ENCODE measurements around the gene BMP10. TPM values are rescaled to one million over a fixed set of nuclear protein-coding genes. Genes with fewer than 3 reads are reported as not detected.
A peak's percentile ranks its signal among the peaks of the same experiment; 100 is the strongest.
"Not testable (repeated sequence)": the region's sequence is repeated elsewhere in the genome, so short reads cannot be mapped to it uniquely, and the experiment has no call there.

Gene BMP10
- total and polyA plus RNA-seq, 2 experiments from 2014 or later = 0.35 to 0.95 TPM

DNA sequence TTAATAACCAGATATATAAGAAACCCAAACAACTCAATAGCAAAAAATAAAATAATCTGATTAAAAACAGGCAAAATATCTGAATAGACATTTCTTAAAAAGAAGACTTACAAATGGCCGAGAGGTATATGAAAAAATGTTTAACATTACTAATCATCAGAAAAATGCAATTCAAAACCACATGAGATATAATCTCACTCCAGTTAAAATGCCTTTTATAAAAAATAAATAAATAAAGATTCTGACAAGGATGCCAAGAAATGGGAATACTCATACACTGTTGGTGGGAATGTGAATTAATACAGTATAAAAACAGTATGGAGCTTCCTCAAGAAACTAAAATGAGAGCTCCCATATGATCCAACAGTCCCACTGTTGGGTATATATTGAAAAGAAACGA is 33.9 kb upstream of the BMP10 start:
- peaks cover 5% of the 10 kb centered on the region for H3K4me1 ChIP-seq (ENCODE audit: low read depth)
- no peak for DNase-seq (ENCODE audit: low read depth in 1 of 2, low spot score in 1 of 2)
- TF ChIP-seq, protein P1, sequence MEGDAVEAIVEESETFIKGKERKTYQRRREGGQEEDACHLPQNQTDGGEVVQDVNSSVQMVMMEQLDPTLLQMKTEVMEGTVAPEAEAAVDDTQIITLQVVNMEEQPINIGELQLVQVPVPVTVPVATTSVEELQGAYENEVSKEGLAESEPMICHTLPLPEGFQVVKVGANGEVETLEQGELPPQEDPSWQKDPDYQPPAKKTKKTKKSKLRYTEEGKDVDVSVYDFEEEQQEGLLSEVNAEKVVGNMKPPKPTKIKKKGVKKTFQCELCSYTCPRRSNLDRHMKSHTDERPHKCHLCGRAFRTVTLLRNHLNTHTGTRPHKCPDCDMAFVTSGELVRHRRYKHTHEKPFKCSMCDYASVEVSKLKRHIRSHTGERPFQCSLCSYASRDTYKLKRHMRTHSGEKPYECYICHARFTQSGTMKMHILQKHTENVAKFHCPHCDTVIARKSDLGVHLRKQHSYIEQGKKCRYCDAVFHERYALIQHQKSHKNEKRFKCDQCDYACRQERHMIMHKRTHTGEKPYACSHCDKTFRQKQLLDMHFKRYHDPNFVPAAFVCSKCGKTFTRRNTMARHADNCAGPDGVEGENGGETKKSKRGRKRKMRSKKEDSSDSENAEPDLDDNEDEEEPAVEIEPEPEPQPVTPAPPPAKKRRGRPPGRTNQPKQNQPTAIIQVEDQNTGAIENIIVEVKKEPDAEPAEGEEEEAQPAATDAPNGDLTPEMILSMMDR (IDR thresholded peaks at IDR 0.05; ENCODE audit: low read depth, low read length) = no peak

DNA sequence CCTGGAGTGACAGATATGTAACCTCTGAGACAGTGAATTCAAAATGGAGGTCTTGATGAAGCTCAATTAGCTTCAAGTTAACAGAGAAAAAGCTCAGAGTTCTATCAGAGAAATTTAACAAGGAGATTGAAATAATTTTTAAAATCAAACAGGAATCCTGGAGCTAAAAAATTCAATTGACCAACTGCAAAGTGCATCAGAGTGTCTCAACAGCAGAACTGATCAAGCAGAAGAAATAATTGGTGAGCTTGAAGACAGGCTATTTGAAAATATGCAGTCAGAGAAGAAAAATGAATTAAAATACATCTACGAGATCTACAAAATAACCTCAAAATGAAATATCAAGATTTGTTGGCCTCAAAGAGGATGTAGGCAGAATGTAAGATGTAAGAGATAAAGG is 30.4 kb upstream of the BMP10 start:
- no peak for DNase-seq (ENCODE audit: low read depth in 1 of 2, low spot score in 1 of 2)
- peaks cover 4% of the 10 kb centered on the region for H3K27me3 ChIP-seq
- TF ChIP-seq, protein P1 (IDR thresholded peaks at IDR 0.05; ENCODE audit: low read depth, low read length) = no peak
- H3K27ac ChIP-seq = no peak overlapping the region
- H3K4me3 ChIP-seq = no peak overlapping the region
- H3K9me3 ChIP-seq (ENCODE audit: low read depth) = no peaks in the 10 kb centered on the region
- no peaks in the 10 kb centered on the region for H3K36me3 ChIP-seq
- H3K4me1 ChIP-seq (ENCODE audit: low read depth) = peaks cover 1% of the 10 kb centered on the region

More for the DNA sequence above, 33.9 kb upstream of the BMP10 start:
- H3K4me3 ChIP-seq = no peak overlapping the region
- H3K36me3 ChIP-seq = no peaks in the 10 kb centered on the region
- H3K27me3 ChIP-seq = no peaks in the 10 kb centered on the region
- no peaks in the 10 kb centered on the region for H3K9me3 ChIP-seq (ENCODE audit: low read depth)
- H3K27ac ChIP-seq = no peak overlapping the region

DNA sequence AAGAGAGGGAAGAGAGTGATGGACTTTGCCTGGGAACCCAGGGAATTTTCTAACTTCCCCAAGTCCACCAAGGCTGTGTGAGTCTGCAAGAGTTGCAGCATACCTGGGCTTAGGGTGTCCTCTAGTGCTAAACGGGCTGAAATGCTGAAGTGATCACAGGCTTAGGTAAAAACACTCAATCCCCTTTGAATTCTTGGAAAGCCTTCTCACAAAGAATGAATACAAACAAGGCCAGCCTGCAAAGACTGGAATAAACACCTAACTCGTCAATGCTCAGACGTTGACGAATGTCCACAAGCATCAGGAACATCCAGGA is 30.0 kb upstream of the BMP10 start:
- H3K27ac ChIP-seq = no peak overlapping the region
- H3K9me3 ChIP-seq (ENCODE audit: low read depth) = no peaks in the 10 kb centered on the region
- no peaks in the 10 kb centered on the region for H3K4me1 ChIP-seq (ENCODE audit: low read depth)
- H3K4me3 ChIP-seq = no peak overlapping the region
- peak in 1 of 2 donors; percentile 58 for DNase-seq (ENCODE audit: low read depth in 1 of 2, low spot score in 1 of 2)
- H3K27me3 ChIP-seq = peaks cover 4% of the 10 kb centered on the region
- TF ChIP-seq, protein P1 (IDR thresholded peaks at IDR 0.05; ENCODE audit: low read depth, low read length) = peak; percentile 28
- H3K36me3 ChIP-seq = no peaks in the 10 kb centered on the region

DNA sequence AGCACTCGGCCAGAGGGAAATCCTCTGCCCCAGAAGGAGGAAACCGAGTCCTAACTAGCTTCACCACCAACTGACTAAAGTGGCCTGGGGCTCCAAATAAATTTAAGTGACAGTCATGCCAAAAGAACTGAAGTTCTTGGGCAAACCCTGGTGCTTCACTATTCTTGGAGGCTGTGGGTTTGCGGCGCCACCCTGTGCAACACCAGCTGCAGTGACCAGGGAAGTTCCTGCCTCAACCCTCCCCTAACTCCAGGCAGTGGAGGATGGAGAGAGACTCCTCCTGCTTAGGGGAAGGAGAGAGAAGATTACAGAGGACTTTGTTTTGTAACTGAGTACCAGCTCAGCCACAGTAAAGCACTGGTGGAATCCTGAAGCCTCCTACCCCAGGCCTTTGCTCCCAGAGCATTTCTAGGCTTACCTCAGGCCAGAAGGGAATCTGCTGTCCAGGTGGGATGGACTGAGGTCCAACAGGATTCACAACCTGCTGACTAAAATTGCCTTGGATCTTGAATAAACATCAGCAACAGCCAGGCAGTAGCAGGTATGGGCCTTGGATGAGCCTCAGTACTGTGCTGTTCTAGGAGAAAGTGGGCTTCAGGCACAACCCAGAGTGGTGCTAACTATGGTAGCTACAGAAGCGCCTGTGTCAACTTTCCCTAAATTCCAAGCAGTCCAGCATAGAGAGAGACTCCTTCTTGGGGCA is 29.4 kb upstream of the BMP10 start:
- peaks cover 4% of the 10 kb centered on the region for H3K27me3 ChIP-seq
- DNase-seq (ENCODE audit: low read depth in 1 of 2, low spot score in 1 of 2) = peak in 1 of 2 donors; percentile 17
- no peak overlapping the region for H3K4me3 ChIP-seq
- TF ChIP-seq, protein P1 (IDR thresholded peaks at IDR 0.05; ENCODE audit: low read depth, low read length) = no peak
- H3K4me1 ChIP-seq (ENCODE audit: low read depth) = no peaks in the 10 kb centered on the region
- H3K9me3 ChIP-seq (ENCODE audit: low read depth) = no peaks in the 10 kb centered on the region
- no peak overlapping the region for H3K27ac ChIP-seq
- no peaks in the 10 kb centered on the region for H3K36me3 ChIP-seq

DNA sequence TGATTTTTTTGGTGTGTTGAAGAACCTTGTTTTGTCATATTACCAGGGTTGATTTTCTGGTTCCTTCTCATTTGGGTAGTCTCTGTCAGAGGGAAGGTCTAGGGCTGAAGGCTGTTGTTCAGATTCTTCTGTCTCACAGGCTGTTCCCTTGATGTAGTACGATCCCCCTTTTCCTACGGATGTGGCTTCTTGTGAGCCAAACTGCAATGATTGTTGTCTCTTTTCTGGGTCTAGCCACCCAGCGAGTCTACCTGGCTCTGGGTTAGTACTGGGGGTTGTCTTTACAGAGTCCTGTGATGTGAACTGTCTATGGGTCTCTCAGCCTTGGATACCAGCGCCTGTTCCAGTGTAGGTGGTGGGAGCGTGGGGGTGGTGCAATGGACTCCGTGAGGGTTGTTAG is 24.8 kb upstream of the BMP10 start:
- not testable (repeated sequence) for DNase-seq (ENCODE audit: low read depth in 1 of 2, low spot score in 1 of 2); H3K4me1 ChIP-seq (ENCODE audit: low read depth); H3K9me3 ChIP-seq (ENCODE audit: low read depth); H3K4me3 ChIP-seq; H3K27ac ChIP-seq; H3K36me3 ChIP-seq; H3K27me3 ChIP-seq

DNA sequence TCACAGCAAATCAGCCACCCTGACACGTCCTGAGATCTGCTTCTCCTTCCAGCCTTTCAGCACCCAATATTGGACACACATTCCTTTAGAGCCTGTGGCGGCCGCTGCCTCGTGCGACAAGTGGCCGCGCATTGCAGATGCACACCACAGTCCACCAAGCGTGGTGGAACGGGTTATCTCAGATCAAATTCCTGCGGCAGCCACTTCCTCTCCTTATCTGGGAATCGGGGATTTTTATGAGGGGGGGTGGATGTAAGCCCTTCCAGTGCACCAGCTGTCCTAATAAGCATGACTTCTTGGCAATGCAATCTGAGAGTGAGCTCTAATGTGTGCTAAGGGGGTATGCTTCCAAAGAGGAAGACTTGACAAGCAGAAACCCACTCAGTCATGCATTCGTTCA is 18.3 kb upstream of the BMP10 start:
- Histone ChIP-seq H3K27me3 (no peaks in the 10 kb centered on the region), H3K36me3 (no peaks in the 10 kb centered on the region), H3K27ac (no peak overlapping the region), H3K4me3 (no peak overlapping the region), H3K9me3 (ENCODE audit: low read depth) (no peaks in the 10 kb centered on the region), H3K4me1 (ENCODE audit: low read depth) (no peaks in the 10 kb centered on the region)
- peak; percentile 21 to 73 for DNase-seq (ENCODE audit: low read depth in 1 of 2, low spot score in 1 of 2)
- TF ChIP-seq, protein P1 (IDR thresholded peaks at IDR 0.05; ENCODE audit: low read depth, low read length) = no peak
